ENCODE measurements around the gene SERPINA3. TPM values are rescaled to one million over a fixed set of nuclear protein-coding genes. Genes with fewer than 3 reads are reported as not detected.
"Not testable (repeated sequence)": the region's sequence is repeated elsewhere in the genome, so short reads cannot be mapped to it uniquely, and the experiment has no call there.

SERPINA3 gene
- total and polyA plus RNA-seq, 8 donors, result 1.1 to 198 (median 1.4) TPM

DNA sequence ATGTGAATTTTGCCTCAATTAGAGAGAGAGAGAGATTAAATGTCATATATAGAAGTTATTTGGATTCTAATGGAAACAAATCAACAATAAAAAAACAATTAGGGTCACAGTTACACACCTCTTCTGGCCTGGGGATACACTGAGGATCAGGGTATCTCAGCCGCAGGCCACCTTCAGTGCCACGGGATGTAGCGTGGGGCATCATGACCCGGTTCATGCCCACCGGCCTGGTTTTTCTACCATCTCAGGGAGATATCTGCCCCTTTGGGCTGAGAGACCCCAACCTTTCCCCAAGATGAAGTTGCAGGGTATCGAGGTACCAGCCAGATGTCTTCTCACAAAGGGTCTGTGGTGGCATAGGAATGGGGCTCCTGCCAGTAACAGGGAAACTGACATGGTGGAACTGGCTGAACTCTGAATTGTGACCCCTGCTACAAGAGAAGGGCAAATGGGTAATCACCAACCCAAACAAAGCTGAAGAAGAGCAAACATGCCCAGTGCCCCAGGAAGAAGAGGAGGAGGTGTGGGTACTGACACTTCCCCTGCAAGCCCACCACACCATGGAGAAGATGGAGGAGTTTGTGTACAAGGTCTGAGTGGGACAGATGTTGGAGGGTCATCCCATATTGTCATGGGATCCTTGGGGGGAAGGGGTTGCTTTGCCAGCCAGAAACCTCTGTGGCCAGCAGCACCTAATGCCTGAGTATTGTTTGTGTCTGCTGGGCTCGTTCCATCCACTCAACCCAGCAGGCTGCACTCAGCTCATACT lies 19.5 kb downstream of the SERPINA3 start:
- H3K4me3 ChIP-seq, result no peak overlapping the region
- H3K27ac ChIP-seq, result no peak overlapping the region
- no peak for DNase-seq

DNA sequence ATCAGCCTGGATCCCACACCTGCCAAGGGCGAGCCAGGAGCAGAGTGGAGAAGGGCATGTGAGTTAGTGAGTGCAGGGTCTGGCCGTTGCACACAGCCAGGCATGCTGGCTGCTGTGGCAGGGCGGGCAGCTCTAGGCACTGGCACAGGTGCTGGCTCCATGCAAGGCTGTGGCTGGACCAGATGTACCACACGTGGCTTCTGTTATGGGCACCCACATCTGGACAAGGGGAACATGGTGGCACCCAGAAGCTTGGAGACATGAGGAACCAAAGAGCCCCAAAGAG lies 20.1 kb downstream of the SERPINA3 start:
- Histone ChIP-seq H3K27me3 (no peaks in the 10 kb centered on the region), H3K9me3 (no peaks in the 10 kb centered on the region), H3K4me1 (no peaks in the 10 kb centered on the region), H3K36me3 (no peaks in the 10 kb centered on the region), H3K27ac (no peak overlapping the region), H3K4me3 (no peak overlapping the region)
- DNase-seq (no peak), ATAC-seq (no peak)
- TF ChIP-seq, protein P1, sequence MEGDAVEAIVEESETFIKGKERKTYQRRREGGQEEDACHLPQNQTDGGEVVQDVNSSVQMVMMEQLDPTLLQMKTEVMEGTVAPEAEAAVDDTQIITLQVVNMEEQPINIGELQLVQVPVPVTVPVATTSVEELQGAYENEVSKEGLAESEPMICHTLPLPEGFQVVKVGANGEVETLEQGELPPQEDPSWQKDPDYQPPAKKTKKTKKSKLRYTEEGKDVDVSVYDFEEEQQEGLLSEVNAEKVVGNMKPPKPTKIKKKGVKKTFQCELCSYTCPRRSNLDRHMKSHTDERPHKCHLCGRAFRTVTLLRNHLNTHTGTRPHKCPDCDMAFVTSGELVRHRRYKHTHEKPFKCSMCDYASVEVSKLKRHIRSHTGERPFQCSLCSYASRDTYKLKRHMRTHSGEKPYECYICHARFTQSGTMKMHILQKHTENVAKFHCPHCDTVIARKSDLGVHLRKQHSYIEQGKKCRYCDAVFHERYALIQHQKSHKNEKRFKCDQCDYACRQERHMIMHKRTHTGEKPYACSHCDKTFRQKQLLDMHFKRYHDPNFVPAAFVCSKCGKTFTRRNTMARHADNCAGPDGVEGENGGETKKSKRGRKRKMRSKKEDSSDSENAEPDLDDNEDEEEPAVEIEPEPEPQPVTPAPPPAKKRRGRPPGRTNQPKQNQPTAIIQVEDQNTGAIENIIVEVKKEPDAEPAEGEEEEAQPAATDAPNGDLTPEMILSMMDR (IDR thresholded peaks at IDR 0.05), result no peak
- intact Hi-C loops (cut with DNase I), result no loop called here

More for the DNA sequence above, 19.5 kb downstream of the SERPINA3 start:
- Histone ChIP-seq H3K36me3 (no peaks in the 10 kb centered on the region), H3K27me3 (no peaks in the 10 kb centered on the region), H3K4me1 (no peaks in the 10 kb centered on the region), H3K9me3 (no peaks in the 10 kb centered on the region)
- TF ChIP-seq, protein P1 (IDR thresholded peaks at IDR 0.05), result no peak
- ATAC-seq, result no peak
- intact Hi-C loops (cut with DNase I), result no loop called here

DNA sequence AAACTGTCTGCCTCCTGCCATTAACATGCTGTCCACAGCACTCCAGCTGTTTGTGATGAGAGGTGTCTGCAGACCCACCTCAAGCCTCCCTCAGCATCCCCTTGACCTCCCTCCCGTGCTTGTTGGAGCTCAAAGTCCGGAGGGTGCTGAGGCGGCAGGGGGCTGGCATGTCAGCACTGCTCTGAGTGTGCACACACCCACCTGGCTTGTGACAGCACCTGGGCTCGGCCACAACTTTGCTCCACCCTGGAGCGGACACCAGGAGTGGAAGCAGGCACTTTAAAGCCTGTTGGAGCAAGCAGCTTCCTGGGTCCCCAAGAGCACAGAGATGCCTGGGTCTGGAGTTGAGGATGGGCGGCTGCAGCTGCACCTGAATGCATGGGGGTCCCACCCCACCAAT lies 20.9 kb downstream of the SERPINA3 start:
- TF ChIP-seq, protein P1 (IDR thresholded peaks at IDR 0.05), result no peak
- DNase-seq, result no peak
- intact Hi-C loops (cut with DNase I), result no loop called here
- Histone ChIP-seq H3K4me1 (no peaks in the 10 kb centered on the region), H3K36me3 (no peaks in the 10 kb centered on the region), H3K27ac (no peak overlapping the region), H3K4me3 (no peak overlapping the region), H3K27me3 (no peaks in the 10 kb centered on the region), H3K9me3 (no peaks in the 10 kb centered on the region)
- ATAC-seq, result no peak

DNA sequence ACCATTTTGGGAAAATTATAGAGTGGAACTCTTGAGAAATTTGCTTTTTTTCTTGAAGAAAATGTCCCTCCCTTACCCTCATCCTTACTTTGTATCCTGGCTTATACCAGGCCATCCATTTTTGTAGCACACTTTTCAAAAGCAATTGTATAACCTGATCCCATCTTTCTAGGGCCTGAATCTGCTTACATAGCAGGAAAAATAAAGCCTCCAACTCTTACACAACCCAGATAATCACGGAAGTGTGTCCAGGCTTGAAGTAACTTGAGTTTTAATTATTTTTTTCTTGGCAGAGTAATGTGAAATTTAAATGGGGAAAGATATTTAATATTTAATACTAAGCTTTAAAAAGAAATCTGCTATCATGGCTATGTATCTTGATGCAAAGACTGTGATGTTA lies 23.0 kb downstream of the SERPINA3 start:
- intact Hi-C loops (cut with DNase I), result no loop called here
- Histone ChIP-seq H3K4me3 (no peak overlapping the region), H3K27me3 (no peaks in the 10 kb centered on the region), H3K9me3 (no peaks in the 10 kb centered on the region), H3K4me1 (no peaks in the 10 kb centered on the region), H3K36me3 (no peaks in the 10 kb centered on the region), H3K27ac (no peak overlapping the region)
- ATAC-seq, result no peak
- DNase-seq, result no peak
- TF ChIP-seq, protein P1 (IDR thresholded peaks at IDR 0.05), result no peak

DNA sequence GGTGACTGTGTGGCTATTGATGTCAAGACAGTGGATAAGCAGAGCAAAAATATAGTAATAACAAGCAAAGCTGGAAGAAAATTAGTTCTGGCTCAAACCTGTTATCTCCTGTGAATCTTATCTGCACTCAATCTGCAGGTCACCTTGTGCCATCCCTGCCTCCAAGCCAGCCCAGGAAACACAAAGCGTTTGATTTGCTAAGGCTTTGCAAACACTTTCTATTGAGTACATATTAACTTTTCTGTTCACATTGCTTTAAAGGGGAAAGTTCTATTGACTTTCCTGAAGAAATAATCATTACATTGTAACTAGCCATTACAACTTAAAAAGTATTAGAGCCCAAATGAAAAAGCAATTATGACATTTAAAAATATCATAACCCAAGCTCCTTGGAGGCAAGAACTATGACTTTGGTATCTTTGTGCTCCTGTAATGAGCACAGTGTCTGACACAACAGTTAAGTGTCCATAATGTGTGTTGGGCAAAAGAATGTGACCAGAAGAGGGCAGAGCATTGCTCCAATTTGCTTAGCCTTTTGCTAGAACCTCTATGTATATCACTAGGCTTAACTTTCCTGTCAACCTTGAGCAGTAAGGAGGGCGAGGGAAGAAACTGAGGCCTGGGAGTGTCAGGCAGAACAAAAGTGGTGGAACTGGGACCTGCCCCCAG lies 24.7 kb downstream of the SERPINA3 start:
- Histone ChIP-seq H3K27me3 (no peaks in the 10 kb centered on the region), H3K4me3 (no peak overlapping the region), H3K36me3 (no peaks in the 10 kb centered on the region), H3K4me1 (no peaks in the 10 kb centered on the region), H3K9me3 (no peaks in the 10 kb centered on the region), H3K27ac (no peak overlapping the region)
- intact Hi-C loops (cut with DNase I), result no loop called here
- ATAC-seq (no peak), DNase-seq (no peak)
- TF ChIP-seq, protein P1 (IDR thresholded peaks at IDR 0.05), result no peak

DNA sequence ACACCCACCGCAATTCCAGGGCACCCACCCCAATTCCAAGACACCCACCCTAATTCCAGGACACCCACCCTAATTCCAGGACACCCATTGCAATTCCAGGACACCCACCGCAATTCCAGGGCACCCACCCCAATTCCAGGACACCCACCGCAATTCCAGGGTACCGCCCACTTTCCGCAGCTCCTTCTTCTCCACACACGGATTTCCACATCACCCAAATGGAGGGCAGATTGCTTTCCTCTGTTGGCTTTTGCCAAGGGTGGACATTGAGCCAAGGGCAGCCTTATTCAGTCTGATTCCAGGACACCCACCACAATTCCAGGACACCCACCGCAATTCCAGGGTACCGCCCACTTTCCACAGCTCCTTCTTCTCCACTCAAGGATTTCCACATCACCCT lies 25.6 kb downstream of the SERPINA3 start:
- H3K36me3 ChIP-seq; DNase-seq; H3K27ac ChIP-seq; intact Hi-C loops (cut with DNase I); H3K4me3 ChIP-seq; H3K4me1 ChIP-seq; ATAC-seq; H3K9me3 ChIP-seq; H3K27me3 ChIP-seq: not testable (repeated sequence)
